ENCODE results near the gene ATP11B. TPM values are rescaled to one million over a fixed set of nuclear protein-coding genes. Genes with fewer than 3 reads are reported as not detected.

The ATP11B gene
- total RNA-seq, 4 donors from 2014 or later = 80.8 to 114 (median 100) TPM

- TF ChIP-seq, protein P1, sequence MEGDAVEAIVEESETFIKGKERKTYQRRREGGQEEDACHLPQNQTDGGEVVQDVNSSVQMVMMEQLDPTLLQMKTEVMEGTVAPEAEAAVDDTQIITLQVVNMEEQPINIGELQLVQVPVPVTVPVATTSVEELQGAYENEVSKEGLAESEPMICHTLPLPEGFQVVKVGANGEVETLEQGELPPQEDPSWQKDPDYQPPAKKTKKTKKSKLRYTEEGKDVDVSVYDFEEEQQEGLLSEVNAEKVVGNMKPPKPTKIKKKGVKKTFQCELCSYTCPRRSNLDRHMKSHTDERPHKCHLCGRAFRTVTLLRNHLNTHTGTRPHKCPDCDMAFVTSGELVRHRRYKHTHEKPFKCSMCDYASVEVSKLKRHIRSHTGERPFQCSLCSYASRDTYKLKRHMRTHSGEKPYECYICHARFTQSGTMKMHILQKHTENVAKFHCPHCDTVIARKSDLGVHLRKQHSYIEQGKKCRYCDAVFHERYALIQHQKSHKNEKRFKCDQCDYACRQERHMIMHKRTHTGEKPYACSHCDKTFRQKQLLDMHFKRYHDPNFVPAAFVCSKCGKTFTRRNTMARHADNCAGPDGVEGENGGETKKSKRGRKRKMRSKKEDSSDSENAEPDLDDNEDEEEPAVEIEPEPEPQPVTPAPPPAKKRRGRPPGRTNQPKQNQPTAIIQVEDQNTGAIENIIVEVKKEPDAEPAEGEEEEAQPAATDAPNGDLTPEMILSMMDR (IDR thresholded peaks at IDR 0.05) = no peak
- TF ChIP-seq POLR2A (IDR thresholded peaks at IDR 0.05) (no peak), EP300 (IDR thresholded peaks at IDR 0.05) (no peak)
- DNase-seq (ENCODE audit: low spot score in 2 of 2) = no peak
- H3K4me1 ChIP-seq = no peaks in the 10 kb centered on the region
- no peak overlapping the region for H3K27ac ChIP-seq
- no peak overlapping the region for H3K4me3 ChIP-seq
- H3K36me3 ChIP-seq = peaks cover 0 to 29% (median 7%) of the 10 kb centered on the region in 3 donors
- no peaks in the 10 kb centered on the region for H3K9me3 ChIP-seq
- no peaks in the 10 kb centered on the region for H3K27me3 ChIP-seq
- WGBS, 2 donors = 96 to 97% methylated on average over 3 of the region's 3 CpGs
Observed at GRCh38 chr3:182941719-182942118, 148.4 kb downstream of the ATP11B start.

- Histone ChIP-seq H3K4me1 (no peaks in the 10 kb centered on the region), H3K9me3 (no peaks in the 10 kb centered on the region), H3K27ac (no peak overlapping the region), H3K36me3 (peaks cover 0 to 53% (median 9%) of the 10 kb centered on the region in 3 donors), H3K27me3 (no peaks in the 10 kb centered on the region), H3K4me3 (no peak overlapping the region)
- no peak for DNase-seq (ENCODE audit: low spot score in 2 of 2)
- TF ChIP-seq, protein P1 (IDR thresholded peaks at IDR 0.05) = no peak
- TF ChIP-seq EP300 (IDR thresholded peaks at IDR 0.05) (no peak), POLR2A (IDR thresholded peaks at IDR 0.05) (no peak)
Observed at GRCh38 chr3:182947888-182948287, 154.6 kb downstream of the ATP11B start.

GRCh38 chr3:182948305-182948704, 155.0 kb downstream of the ATP11B start:
- Histone ChIP-seq H3K4me1 (no peaks in the 10 kb centered on the region), H3K27me3 (no peaks in the 10 kb centered on the region), H3K36me3 (peaks cover 0 to 57% (median 9%) of the 10 kb centered on the region in 3 donors), H3K27ac (no peak overlapping the region), H3K9me3 (no peaks in the 10 kb centered on the region), H3K4me3 (no peak overlapping the region)
- DNase-seq (ENCODE audit: low spot score in 2 of 2) = no peak
- no peak for TF ChIP-seq EP300 (IDR thresholded peaks at IDR 0.05)
- TF ChIP-seq, protein P1 (IDR thresholded peaks at IDR 0.05) = no peak
- TF ChIP-seq POLR2A (IDR thresholded peaks at IDR 0.05) = no peak
- WGBS, 2 donors = 88 to 90% methylated on average over 5 of the region's 5 CpGs

GRCh38 chr3:182949688-182950087, 156.4 kb downstream of the ATP11B start:
- peaks cover 0 to 61% (median 9%) of the 10 kb centered on the region in 3 donors for H3K36me3 ChIP-seq

DNA sequence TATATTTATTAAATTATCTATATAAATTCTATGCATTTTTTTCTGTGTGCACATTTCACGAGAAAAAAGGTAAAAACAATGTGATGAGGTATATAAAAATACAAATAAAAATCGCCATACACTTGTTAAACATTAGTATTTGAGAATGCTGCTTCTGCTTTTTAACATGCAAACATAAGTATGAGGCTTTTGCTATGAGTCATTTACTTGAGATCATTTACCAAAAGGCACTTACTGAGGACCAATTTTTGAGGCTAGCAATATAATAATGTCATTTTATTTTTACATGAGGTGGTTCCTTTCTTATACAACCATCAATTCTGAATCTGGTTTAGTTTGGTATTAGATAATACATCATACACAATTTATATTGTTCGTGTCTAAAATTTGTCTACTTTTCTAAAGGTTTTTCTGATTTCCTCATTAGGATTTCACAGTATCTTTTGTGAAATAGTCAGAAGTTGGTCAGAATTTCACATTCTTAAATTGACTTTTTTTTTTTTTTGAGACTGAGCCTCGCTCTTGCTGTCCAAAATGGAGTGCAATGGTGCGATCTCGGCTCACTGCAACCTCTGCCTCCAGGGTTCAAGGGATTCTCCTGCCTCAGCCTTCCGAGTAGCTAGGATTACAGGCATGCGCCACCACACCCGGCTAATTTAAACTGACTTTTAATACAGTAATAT, 161.4 kb downstream of the ATP11B start:
- peaks cover 0 to 2% (median 0%) of the 10 kb centered on the region in 4 donors for H3K4me1 ChIP-seq
- H3K9me3 ChIP-seq = no peaks in the 10 kb centered on the region
- no peak overlapping the region for H3K27ac ChIP-seq
- WGBS, 2 donors = 84 to 89% methylated on average over 9 of the region's 9 CpGs
- H3K27me3 ChIP-seq = no peaks in the 10 kb centered on the region
- H3K4me3 ChIP-seq = no peak overlapping the region
- peaks cover 0 to 51% (median 0%) of the 10 kb centered on the region in 3 donors for H3K36me3 ChIP-seq
- TF ChIP-seq POLR2A (IDR thresholded peaks at IDR 0.05) (no peak), EP300 (IDR thresholded peaks at IDR 0.05) (no peak)
- TF ChIP-seq, protein P1 (IDR thresholded peaks at IDR 0.05) = no peak
- DNase-seq (ENCODE audit: low spot score in 2 of 2) = no peak

More at GRCh38 chr3:182949688-182950087, 156.4 kb downstream of the ATP11B start:
- H3K27ac ChIP-seq = no peak overlapping the region
- DNase-seq (ENCODE audit: low spot score in 2 of 2) = no peak
- no peaks in the 10 kb centered on the region for H3K4me1 ChIP-seq
- no peaks in the 10 kb centered on the region for H3K9me3 ChIP-seq
- WGBS, 2 donors = 94 to 97% methylated on average over 1 of the region's 1 CpG
- H3K4me3 ChIP-seq = no peak overlapping the region
- no peaks in the 10 kb centered on the region for H3K27me3 ChIP-seq
- TF ChIP-seq, protein P1 (IDR thresholded peaks at IDR 0.05) = no peak
- TF ChIP-seq EP300 (IDR thresholded peaks at IDR 0.05) (no peak), POLR2A (IDR thresholded peaks at IDR 0.05) (no peak)

Data from tibial nerve (tissue), 4 donors.